Gastrocnemius medialis (tissue), 4 donors: ENCODE results near the gene SLC4A1AP.

Experiments
- POLR2A ChIP-seq, 2 donors: fragments of 450-650 bp; IDR thresholded peaks; one replicate each; pipeline ENCODE4 v1.6.1; 2017; ENCODE audit warnings: antibody characterized with exemption in 2 of 2, mild to moderate bottlenecking in 2 of 2, moderate library complexity in 2 of 2
- TF ChIP-seq, protein P1 (sequence below), 5 experiments: fragments of 450-650 bp in 3 of 5; fragments of 200-600 bp in 2 of 5; sonication (generic) in 2 of 5; IDR thresholded peaks in 4 of 5; conservative IDR thresholded peaks in 1 of 5; 1 replicate in 4 of 5; 2 replicates in 1 of 5; pipeline ENCODE4 v1.5.1; 2016 to 2019; ENCODE audit warnings: antibody characterized with exemption in 5 of 5, mild to moderate bottlenecking in 3 of 5, moderate library complexity in 3 of 5

- TF ChIP-seq POLR2A (IDR thresholded peaks at IDR 0.05): no peak
- TF ChIP-seq, protein P1, sequence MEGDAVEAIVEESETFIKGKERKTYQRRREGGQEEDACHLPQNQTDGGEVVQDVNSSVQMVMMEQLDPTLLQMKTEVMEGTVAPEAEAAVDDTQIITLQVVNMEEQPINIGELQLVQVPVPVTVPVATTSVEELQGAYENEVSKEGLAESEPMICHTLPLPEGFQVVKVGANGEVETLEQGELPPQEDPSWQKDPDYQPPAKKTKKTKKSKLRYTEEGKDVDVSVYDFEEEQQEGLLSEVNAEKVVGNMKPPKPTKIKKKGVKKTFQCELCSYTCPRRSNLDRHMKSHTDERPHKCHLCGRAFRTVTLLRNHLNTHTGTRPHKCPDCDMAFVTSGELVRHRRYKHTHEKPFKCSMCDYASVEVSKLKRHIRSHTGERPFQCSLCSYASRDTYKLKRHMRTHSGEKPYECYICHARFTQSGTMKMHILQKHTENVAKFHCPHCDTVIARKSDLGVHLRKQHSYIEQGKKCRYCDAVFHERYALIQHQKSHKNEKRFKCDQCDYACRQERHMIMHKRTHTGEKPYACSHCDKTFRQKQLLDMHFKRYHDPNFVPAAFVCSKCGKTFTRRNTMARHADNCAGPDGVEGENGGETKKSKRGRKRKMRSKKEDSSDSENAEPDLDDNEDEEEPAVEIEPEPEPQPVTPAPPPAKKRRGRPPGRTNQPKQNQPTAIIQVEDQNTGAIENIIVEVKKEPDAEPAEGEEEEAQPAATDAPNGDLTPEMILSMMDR (IDR thresholded peaks at IDR 0.05 in 4 of 5, conservative IDR thresholded peaks at IDR 0.05 in 1 of 5): no peak
These were observed 29.4 kb upstream of the SLC4A1AP start for GRCh38 chr2:27634291-27634690.
